GM21723 (cell line): ENCODE data around the gene TSPAN9.

ENCODE experiments used
- ATAC-seq: cut with Tn5 transposase; IDR thresholded peaks from one replicate; pipeline ENCODE4 v1.9.1; 2021; ENCODE audit warnings: mild to moderate bottlenecking, moderate library complexity; ENCODE audit not compliant: unreplicated experiment

Gene TSPAN9

DNA sequence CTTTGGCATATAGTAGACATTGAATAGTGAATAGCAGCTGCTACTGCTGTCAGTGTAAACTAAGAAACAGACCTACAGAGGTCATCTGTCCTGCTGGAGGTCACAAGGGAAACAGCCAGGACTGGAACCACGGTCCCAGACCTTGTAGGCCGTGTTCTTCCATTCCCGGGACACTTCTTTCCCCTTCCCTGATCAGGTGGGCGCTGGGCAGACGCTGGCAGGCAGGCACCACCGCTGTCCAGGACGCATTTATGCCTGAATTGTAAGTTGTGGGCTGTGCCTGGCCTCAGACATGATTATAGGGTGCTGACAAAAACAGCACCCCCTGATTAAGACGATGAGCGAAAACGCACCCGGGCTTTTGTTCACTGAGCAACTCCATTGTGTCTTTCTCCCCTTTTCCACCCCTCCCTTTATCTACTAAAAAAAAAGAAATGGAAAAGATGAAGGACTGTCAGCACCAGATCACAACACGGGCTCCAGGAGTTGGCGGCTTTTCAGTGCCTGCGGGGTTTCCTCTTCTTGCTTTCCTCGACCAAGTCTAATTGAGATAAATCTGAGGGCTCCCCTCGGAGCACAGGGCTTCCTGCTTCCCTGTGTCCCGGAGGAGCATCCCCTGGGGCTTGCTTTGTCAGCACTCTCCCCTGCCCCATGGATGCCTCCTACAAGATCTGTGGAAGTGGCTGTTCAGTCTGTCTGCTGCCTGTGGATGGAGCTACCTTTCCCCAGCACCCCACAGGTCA is 80.6 kb downstream of the TSPAN9 start:
- ATAC-seq, result no peak

DNA sequence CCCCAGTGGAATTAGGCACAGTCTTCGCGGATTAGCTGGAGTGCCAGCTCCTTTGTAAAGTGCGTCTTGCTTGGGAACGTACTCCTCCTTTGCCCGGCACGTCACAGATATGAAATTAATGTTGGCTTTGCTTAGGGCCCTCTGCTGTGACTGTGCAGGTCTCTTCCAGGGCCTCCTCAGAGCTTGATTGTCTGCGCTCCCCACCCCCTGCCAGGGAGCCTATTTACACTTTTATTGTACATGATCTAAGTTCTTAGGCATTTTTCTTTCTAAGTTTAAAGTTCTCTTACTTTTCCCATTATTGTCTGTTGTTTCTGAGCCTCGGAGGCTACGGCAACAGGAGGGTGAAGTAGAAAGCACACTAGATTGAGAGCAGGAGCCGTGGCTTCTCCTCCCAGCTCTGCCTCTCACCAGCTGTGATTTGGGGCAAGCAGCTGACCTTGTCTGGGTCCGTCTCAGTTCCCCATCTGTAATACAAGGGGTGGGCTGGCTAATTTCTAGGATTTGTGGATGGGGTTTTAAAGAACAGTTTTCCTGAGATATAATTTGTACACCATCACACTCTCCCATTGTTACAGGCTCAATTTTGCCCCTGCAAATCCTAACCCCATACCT is 81.8 kb downstream of the TSPAN9 start:
- no peak for ATAC-seq

DNA sequence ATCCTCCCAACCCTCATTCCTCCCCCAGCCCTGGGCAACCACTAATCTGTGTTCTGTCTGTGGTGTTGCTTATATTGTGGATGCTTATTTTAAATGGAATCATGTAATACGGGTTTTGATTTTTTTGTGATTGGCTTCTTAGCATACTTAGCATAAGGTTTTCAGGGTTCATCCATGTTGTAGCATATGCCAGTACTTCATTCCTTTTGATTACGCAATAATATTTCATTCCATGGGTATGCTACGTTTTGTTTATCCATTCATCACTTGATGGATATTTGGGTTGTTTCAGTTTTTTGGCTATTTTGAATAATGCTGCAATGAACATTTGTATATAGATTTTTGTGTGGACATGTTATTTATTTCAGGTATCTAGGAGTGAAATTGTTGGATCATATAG is 82.9 kb downstream of the TSPAN9 start:
- ATAC-seq, result no peak

DNA sequence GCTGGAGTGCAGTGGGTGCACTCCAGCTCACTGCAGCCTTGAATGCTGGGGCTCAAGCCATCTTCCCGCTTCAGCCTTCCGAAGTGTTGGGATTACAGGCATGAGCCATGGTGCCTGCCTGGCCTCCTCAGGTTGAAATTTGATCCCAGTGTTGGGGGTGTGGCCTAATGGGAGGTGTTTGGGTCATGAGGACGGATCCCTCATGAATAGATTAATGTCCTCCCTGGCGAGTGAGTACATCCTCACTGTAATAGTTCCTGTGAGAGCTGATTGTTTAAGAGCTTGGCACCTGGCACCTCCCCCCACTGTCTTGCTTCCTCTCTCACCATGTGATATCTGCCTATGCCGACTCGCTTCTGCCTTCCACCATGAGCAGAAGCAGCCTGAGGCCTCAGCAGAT is 84.7 kb downstream of the TSPAN9 start:
- no peak for ATAC-seq

- no peak for ATAC-seq
These were observed 87.4 kb downstream of the TSPAN9 start for GRCh38 chr12:3164454-3165077.

GRCh38 chr12:3165078-3165980 is 88.2 kb downstream of the TSPAN9 start:
- ATAC-seq, result no peak

GRCh38 chr12:3167636-3168035 is 90.5 kb downstream of the TSPAN9 start:
- no peak for ATAC-seq

DNA sequence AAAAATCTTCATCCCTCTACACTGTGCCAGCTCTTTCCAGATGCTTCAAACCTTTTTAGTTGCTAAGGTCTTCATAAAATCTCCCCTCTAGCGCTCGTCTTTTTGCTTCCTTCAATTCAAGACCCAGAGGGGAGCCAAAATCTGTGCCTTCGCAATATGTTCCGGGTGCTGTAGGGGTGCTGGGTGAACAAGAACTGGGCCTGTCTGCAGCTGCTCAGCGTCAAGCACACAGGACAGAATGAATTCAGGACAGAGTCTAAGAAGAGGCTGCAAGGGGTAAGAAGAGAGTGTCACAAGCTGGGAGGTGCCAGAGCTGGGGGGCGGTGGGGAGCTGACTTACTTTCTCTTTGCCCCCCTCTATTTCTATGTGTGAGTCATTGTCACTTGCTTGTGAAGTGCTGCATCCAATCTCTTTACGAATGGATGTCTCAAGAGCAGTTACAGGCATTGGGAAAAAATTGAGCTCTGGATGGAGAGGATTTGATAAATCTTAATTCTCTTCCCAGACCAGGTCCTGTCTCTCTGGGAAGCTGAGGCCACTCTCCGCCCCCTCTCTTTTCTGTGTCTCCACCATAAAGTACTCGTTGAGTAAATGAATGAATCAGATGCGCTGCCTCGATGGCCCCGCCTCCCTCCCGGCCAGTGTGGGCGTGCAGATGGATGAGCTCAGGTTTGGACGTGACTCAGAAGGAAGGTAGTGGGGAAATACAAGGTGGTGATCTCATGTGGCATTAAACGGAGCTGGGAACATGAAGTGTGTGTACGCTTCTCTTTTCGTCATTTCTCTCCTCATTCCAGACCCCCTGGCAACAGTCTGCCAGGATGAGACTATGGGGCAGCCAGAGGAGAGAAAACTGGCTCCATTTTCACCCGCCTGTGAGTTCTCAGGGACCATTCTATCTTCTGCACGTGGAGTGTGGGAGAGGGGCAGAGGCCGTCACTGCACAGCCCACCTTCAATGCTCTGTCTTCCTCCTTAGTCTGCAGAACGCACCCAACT is 91.3 kb downstream of the TSPAN9 start:
- no peak for ATAC-seq

DNA sequence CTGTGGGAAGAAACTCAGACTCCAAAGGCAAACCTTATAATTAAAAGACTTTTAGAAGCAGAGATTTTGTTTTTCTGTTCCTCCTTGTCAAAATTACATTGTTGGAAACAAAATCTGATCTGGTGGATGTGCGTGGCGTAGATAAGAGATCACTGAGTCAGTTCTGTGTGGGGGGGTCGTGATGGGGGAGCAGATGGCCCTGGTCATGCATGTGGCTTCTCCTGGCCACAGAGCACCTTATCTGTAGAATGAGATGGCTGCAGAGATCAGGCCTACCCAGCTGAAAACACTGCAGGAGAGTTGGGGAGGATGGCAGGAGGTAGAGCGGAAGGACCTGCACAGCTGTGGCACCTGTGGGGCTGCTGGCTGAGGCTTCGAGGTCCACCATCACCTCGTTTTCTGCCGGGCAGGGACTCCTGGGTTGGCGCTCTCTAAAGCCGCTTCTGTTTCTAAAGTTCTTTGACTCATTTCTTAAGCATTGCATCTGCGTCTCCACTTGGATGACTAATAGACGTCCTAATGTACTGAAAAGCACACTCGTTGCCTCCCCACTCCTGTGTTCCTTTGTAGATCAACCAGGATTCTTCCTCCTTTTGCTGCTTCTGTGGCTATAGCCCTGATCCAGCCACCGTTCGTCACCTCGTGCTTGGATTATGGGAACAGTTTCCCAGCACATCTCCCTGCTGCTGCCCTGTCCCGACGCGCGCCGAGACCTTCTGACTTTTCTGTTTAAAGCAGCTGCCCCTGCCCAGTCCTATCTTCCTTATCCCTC is 93.4 kb downstream of the TSPAN9 start:
- ATAC-seq, result no peak

GRCh38 chr12:3171195-3171591 is 94.0 kb downstream of the TSPAN9 start:
- ATAC-seq, result no peak

DNA sequence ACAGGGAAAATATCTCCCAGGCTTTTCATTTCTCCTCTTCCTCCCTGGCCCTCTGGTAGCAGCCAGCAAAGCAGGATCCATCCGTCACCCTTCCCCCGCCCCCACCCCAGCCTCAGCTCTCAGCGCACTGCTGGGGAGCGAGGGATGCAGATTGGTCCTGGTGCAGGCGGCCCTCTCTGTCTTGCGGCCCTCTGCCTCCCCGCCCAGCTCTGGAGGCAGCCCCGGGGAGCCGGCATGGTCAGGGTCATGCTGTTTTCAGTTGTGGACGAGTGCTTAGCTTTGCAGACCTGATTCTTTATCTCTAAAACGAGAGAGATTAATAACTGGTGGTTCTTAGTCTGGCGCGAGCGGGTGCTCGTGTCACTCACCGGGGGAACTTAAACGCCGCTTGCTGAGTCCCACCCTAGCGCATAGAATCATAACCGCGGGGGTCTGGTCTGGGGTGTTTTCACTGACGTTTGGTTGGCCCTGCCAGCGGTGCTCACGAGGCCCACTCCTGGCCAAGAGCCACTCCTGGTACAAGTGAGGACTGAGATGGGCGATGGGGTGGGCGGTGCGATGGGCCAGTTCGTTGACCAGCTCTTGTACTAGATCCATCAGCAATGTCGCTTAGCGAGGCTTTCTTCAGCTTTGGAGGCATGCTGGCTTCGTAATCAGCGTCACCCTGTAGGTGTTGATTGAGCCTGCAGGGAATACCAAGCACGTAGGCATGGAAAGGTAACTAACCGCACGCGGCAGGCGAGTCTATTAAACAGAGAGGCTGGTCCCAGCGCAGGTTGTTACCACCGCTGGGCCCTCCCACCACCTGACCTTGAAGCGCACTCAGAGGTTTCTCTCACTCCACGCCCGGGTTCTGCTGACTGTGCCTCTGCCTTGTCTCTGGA is 95.2 kb downstream of the TSPAN9 start:
- no peak for ATAC-seq

DNA sequence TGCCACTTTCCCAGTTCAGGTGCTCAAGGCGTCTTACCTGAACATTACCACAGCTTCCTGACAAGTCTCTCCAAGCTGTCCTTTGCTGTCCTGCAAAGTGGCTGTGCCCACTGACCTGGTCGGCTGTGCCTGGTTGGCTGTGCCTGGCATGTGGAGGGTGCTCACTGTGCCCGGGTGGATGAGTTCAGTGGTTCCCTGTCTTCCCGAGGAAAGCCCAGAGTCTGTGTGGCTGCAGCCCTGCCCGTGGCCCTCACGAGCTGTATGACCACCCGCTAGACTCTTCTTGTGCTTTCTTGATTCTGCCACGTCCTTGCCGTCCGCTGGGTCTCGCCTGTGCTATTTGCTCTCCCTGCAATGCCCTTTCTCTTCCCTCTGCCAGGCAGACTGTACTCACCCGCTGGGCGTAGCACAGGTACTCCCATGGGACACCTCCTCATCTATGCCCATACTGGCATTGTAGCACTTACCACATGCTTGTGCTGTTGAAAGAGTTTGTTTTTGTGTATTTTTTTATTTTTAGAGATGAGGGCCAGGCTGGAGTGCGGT is 95.9 kb downstream of the TSPAN9 start:
- no peak for ATAC-seq

- ATAC-seq, result no peak
These were observed 96.7 kb downstream of the TSPAN9 start for GRCh38 chr12:3173912-3174311.

GRCh38 chr12:3175238-3175637 is 98.1 kb downstream of the TSPAN9 start:
- no peak for ATAC-seq

GRCh38 chr12:3176754-3177153 is 99.6 kb downstream of the TSPAN9 start:
- ATAC-seq, result no peak

DNA sequence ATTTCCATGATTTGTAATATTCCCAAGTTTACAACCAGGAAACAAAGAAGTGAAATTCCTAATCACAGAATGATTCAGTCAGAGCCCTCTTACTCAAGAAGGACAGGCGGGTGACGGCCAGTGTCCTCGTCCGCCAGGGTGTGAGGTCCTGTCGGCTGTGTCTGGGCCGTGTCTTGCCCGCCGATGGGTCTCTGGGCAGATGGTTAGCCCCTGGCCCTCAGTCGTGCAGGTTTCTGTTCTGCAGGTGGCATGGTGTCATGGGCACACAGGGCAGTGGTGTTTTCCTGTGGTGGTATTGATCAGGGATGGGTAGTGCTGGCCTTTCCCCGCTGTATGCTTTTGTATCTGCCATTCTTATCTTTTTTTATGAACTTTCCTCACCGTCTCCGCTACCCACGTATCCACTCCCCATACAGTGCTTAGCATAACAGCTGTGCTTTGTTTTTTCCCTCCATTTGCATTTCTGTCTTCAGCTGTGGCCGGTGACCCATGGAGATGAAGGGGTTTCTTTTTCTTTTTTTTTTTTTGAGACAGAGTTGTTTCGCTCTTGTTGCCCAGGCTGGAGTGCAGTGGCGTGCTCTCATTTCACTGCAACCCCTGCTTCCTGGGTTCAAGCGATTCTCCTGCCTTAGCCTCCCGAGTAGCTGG is 100.7 kb downstream of the TSPAN9 start:
- ATAC-seq, result no peak

GRCh38 chr12:3178671-3179313 is 101.6 kb downstream of the TSPAN9 start:
- no peak for ATAC-seq
